GM18520 (cell line): ENCODE results near the gene MYO5A.
"Not testable (repeated sequence)": the region's sequence is repeated elsewhere in the genome, so short reads cannot be mapped to it uniquely, and the experiment has no call there.

Experiments used
- ATAC-seq: cut with Tn5 transposase; IDR thresholded peaks from one replicate; pipeline ENCODE4 v1.9.1; 2021; ENCODE audit not compliant: unreplicated experiment

MYO5A gene

GRCh38 chr15:52546031-52546751 lies 17.5 kb upstream of the MYO5A start:
- ATAC-seq = no peak

DNA sequence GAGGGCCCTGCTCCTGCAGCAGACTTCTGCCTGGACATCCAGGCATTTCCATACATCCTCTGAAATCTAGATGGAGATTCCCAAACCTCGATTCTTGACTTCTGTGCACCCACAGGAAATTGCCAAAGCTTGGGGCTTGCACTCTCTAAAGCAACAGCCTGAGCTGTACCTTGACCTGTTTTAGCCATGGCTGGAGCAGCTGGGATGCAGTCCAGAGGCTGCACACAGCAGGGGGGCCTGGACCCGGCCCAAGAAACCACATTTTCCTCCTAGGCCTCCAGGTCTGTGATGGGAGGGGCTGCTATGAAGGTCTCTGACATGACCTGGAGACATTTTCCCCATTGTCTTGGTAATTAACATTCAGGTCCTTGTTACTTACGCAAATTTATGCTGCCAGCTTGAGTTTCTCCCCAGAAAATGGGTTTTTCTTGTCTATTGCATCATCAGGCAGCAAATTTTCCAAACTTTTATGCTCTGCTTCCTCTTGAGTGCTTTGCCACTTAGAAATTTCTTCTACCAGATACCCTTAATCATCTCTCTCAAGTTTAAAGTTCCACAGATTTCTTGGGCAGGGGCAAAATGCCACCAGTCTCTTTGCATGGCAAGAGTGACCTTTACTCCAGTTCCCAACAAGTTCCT lies 11.8 kb upstream of the MYO5A start:
- no peak for ATAC-seq

- no peak for ATAC-seq
Observed at GRCh38 chr15:52537459-52537858, 8.8 kb upstream of the MYO5A start.

- ATAC-seq = no peak
Observed at GRCh38 chr15:52532427-52532826, 3.7 kb upstream of the MYO5A start.

DNA sequence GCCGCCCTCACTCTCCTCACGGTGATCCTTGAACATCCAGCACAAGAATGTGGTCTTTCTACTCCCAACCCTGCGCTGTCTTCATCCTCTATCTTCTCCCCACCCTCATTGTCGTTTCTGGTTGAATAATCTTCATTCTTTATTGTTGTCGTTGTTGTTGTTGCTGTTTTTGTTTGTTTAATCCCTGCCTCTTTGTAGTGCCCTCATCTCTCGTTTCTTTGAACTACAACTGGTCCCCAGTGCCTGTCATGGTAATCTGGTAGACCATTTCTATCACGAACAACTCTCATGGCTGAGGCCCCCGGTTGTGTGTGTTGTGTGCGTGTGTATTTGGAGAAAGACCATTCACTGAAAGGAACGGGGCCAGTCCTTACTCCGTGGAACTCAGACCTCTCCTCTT lies 1.3 kb upstream of the MYO5A start:
- no peak for ATAC-seq

DNA sequence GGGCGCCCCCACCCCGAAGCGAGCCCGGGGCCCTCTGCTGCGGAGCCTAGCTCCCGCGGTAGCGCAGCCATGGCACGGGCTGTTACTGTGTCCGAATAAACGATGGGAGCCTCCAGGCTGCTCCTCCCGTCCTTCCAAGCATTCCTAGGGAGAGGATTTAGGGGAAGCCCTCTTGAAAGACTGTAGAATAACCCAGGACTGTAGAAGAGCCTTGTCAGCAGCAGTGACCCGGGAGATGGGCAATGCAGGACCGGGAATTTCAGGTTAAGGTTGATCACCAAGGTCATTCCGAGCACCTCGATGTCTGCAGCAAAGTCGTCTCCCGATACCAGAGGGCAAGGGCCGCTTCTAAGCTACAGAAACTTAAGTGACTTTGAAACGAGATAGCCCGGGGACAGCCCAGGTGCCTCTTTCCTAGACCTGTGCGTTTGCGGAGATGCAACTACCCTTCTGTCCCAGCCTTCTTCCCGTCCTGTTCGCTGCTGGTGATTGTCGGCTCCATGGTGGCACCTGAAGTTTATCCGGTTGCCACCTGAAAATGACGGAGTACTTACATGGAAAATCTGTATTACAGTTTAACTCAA lies 753 bp upstream of the MYO5A start:
- ATAC-seq = no peak

GRCh38 chr15:52527911-52528563 lies 643 bp downstream of the MYO5A start:
- no peak for ATAC-seq

- no peak for ATAC-seq
Observed at GRCh38 chr15:52527196-52527910, 1.3 kb downstream of the MYO5A start.

- ATAC-seq = no peak
Observed at GRCh38 chr15:52524223-52525136, 4.2 kb downstream of the MYO5A start.

GRCh38 chr15:52523647-52524046 lies 5.0 kb downstream of the MYO5A start:
- ATAC-seq = no peak

GRCh38 chr15:52523192-52523591 lies 5.5 kb downstream of the MYO5A start:
- ATAC-seq = no peak

GRCh38 chr15:52521682-52522081 lies 7.0 kb downstream of the MYO5A start:
- ATAC-seq = no peak

- no peak for ATAC-seq
Observed at GRCh38 chr15:52520421-52520820, 8.3 kb downstream of the MYO5A start.

- no peak for ATAC-seq
Observed at GRCh38 chr15:52518487-52519371, 10.0 kb downstream of the MYO5A start.

DNA sequence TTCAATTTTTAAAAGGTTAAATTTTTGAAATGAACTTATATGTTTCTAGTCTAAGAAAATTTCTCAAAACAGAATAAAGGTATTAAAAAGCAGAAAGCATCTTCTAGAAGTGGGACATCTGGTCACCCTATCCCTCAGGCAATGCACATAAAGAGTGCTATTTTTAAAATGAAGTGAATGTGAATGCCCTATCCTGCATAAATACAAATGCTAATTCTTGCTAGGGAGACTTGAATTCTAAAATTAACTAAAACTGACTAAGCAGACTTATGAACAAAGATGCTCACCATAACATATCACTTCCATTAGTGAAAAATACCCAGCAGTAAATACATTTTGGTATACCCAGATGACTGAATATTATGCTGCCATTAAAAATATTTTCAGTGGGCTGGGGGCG lies 11.7 kb downstream of the MYO5A start:
- no peak for ATAC-seq

DNA sequence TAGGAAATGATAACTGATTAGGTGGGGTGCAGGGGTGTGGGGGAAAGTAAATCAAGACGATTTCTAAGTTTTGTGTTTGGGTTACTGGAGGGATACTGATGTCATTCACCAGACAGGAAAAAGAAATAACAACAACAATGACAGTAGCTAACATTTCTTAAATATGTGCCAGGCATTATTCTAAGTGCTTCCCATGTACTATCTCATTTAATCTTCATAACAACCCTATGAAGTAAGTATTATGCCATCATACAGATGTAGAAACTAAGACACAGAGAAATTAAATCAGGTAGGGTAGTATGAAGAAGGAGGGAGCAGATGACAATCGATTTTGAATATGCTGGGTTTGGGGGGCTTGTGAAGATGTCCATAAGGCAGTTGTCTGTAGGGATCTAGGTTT lies 13.3 kb downstream of the MYO5A start:
- ATAC-seq = no peak

GRCh38 chr15:52514482-52514881 lies 14.2 kb downstream of the MYO5A start:
- no peak for ATAC-seq

- ATAC-seq = not testable (repeated sequence)
Observed at GRCh38 chr15:52512869-52513268, 15.8 kb downstream of the MYO5A start.

DNA sequence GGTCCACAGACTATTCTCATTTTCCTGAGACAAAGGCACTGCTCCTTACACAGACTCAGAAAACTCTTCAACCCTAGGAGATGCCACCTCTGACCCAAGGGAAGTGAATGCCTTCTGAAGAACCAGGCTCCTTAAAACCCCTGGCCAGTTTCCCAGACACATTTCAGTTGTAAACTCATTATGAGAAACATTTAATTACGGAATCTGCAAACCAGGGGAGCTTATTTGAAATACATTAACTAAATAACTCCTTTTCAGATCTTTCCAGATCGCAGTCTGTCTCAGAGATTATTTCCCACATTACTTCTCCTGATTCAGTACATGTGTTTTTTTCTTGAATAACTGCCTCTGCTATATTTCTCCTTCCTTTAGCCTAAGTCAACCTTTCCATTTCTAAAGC lies 17.6 kb downstream of the MYO5A start:
- no peak for ATAC-seq
